ENCODE results near the gene LAD1. TPM values are rescaled to one million over a fixed set of nuclear protein-coding genes. Genes with fewer than 3 reads are reported as not detected.

LAD1 gene
- total RNA-seq, 4 donors from 2014 or later, result 0.26 to 4.8 (median 0.29) TPM; not detected in 1

GRCh38 chr1:201400212-201400851, 1.2 kb upstream of the LAD1 start:
- no peaks in the 10 kb centered on the region for H3K36me3 ChIP-seq
- TF ChIP-seq POLR2A (IDR thresholded peaks at IDR 0.05) (no peak), CTCF (IDR thresholded peaks at IDR 0.05) (no peak)
- no peaks in the 10 kb centered on the region for H3K9me3 ChIP-seq
- H3K27me3 ChIP-seq, result peaks cover 0 to 6% of the 10 kb centered on the region in 2 donors
- H3K4me1 ChIP-seq, result no peaks in the 10 kb centered on the region
- no peak for DNase-seq
- H3K4me3 ChIP-seq, result no peak overlapping the region
- intact Hi-C loops (cut with DNase I; ENCODE audit: low total_unique reads), result no loop called here
- no peak overlapping the region for H3K27ac ChIP-seq

- H3K4me3 ChIP-seq, result no peak overlapping the region
- DNase-seq, result no peak
- intact Hi-C loops (cut with DNase I; ENCODE audit: low total_unique reads), result no loop called here
Observed at GRCh38 chr1:201399352-201400126, 415 bp upstream of the LAD1 start.

GRCh38 chr1:201397675-201398074, 1.4 kb downstream of the LAD1 start:
- H3K4me3 ChIP-seq, result no peak overlapping the region
- peaks cover 0 to 6% of the 10 kb centered on the region in 2 donors for H3K27me3 ChIP-seq

More at GRCh38 chr1:201399352-201400126, 415 bp upstream of the LAD1 start:
- no peaks in the 10 kb centered on the region for H3K36me3 ChIP-seq
- no peaks in the 10 kb centered on the region for H3K9me3 ChIP-seq
- H3K27me3 ChIP-seq, result peaks cover 0 to 6% of the 10 kb centered on the region in 2 donors
- H3K4me1 ChIP-seq, result no peaks in the 10 kb centered on the region
- no peak for TF ChIP-seq POLR2A (IDR thresholded peaks at IDR 0.05)
- no peak for TF ChIP-seq CTCF (IDR thresholded peaks at IDR 0.05)
- H3K27ac ChIP-seq, result no peak overlapping the region

GRCh38 chr1:201396861-201397464, 2.2 kb downstream of the LAD1 start:
- Histone ChIP-seq H3K27me3 (peaks cover 0 to 6% of the 10 kb centered on the region in 2 donors), H3K36me3 (no peaks in the 10 kb centered on the region), H3K27ac (no peak overlapping the region), H3K4me3 (no peak overlapping the region), H3K9me3 (no peaks in the 10 kb centered on the region), H3K4me1 (no peaks in the 10 kb centered on the region)
- intact Hi-C loops (cut with DNase I; ENCODE audit: low total_unique reads), result no loop called here
- TF ChIP-seq POLR2A (IDR thresholded peaks at IDR 0.05), result no peak
- no peak for TF ChIP-seq CTCF (IDR thresholded peaks at IDR 0.05)
- DNase-seq, result no peak

More at GRCh38 chr1:201397675-201398074, 1.4 kb downstream of the LAD1 start:
- TF ChIP-seq CTCF (IDR thresholded peaks at IDR 0.05), result no peak
- Histone ChIP-seq H3K9me3 (no peaks in the 10 kb centered on the region), H3K4me1 (no peaks in the 10 kb centered on the region), H3K27ac (no peak overlapping the region), H3K36me3 (no peaks in the 10 kb centered on the region)
- DNase-seq, result no peak
- intact Hi-C loops (cut with DNase I; ENCODE audit: low total_unique reads), result no loop called here

DNA sequence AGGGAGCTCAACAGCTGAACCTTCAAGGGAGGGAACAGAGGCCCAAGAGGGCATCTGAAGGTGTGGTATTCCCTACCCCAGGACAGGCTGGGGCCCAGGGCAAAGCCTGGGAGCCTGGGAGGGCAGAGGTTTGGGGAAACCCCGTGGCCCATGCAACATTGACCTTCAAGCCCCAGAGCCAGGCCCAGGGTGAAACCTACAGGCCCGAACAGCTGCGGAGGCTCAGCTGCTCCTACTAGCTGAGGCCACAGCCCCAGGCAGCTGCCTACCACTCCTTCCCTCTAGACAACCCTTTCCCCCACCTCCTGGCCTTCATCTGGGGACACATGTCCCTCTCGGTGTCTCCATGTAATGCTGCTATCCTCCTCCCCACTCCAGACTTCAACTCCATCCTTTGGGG, 3.2 kb downstream of the LAD1 start:
- Histone ChIP-seq H3K36me3 (no peaks in the 10 kb centered on the region), H3K4me1 (no peaks in the 10 kb centered on the region), H3K9me3 (no peaks in the 10 kb centered on the region), H3K27ac (no peak overlapping the region), H3K4me3 (no peak overlapping the region), H3K27me3 (peaks cover 0 to 6% of the 10 kb centered on the region in 2 donors)
- DNase-seq, result no peak
- intact Hi-C loops (cut with DNase I; ENCODE audit: low total_unique reads), result no loop called here
- TF ChIP-seq CTCF (IDR thresholded peaks at IDR 0.05), result no peak
- no peak for TF ChIP-seq POLR2A (IDR thresholded peaks at IDR 0.05)
